Measurements from ENCODE around the gene ALX4.

Gene ALX4

GRCh38 chr11:44332665-44333064, 22.7 kb upstream of the ALX4 start:
- DNase-seq (ENCODE audit: low read depth), result no peak
- TF ChIP-seq, protein P1, sequence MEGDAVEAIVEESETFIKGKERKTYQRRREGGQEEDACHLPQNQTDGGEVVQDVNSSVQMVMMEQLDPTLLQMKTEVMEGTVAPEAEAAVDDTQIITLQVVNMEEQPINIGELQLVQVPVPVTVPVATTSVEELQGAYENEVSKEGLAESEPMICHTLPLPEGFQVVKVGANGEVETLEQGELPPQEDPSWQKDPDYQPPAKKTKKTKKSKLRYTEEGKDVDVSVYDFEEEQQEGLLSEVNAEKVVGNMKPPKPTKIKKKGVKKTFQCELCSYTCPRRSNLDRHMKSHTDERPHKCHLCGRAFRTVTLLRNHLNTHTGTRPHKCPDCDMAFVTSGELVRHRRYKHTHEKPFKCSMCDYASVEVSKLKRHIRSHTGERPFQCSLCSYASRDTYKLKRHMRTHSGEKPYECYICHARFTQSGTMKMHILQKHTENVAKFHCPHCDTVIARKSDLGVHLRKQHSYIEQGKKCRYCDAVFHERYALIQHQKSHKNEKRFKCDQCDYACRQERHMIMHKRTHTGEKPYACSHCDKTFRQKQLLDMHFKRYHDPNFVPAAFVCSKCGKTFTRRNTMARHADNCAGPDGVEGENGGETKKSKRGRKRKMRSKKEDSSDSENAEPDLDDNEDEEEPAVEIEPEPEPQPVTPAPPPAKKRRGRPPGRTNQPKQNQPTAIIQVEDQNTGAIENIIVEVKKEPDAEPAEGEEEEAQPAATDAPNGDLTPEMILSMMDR (conservative IDR thresholded peaks at IDR 0.05; ENCODE audit: low read depth, low read length), result no peak
- H3K4me3 ChIP-seq (ENCODE audit: low read depth, low read length), result no peak overlapping the region

- DNase-seq (ENCODE audit: low read depth), result no peak
- no peak overlapping the region for H3K4me3 ChIP-seq (ENCODE audit: low read depth, low read length)
- TF ChIP-seq, protein P1 (conservative IDR thresholded peaks at IDR 0.05; ENCODE audit: low read depth, low read length), result no peak
Observed at GRCh38 chr11:44329472-44330230, 19.7 kb upstream of the ALX4 start.

DNA sequence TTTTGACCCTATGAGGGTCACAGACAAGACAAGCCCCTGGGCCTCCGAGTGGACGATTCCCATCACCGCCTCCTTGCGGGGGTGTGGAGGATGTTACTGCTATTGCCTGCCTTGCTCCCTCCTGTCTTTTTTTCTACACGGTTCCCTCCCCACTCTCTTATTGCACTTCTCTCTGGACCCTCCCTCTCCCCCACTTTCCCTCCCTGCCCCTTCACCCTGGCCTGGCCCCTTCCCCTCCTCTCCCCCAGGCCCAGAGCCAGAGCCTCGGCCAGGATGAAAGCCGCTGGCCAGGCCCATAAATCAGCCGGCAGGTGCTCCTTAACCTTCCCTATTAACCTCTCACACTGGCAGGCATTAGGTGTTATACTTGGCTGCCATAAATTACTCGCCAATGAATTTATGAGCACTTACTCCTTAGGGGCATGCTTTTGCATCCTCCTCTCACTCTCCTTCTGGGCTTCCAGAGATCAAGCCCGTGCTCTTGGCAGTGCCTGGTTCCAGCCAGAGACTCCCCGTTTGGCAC, 18.3 kb upstream of the ALX4 start:
- no peak overlapping the region for H3K4me3 ChIP-seq (ENCODE audit: low read depth, low read length)
- no peak for DNase-seq (ENCODE audit: low read depth)
- TF ChIP-seq, protein P1 (conservative IDR thresholded peaks at IDR 0.05; ENCODE audit: low read depth, low read length), result no peak

GRCh38 chr11:44327730-44328129, 17.8 kb upstream of the ALX4 start:
- TF ChIP-seq, protein P1 (conservative IDR thresholded peaks at IDR 0.05; ENCODE audit: low read depth, low read length), result peak; percentile 36
- no peak for DNase-seq (ENCODE audit: low read depth)
- no peak overlapping the region for H3K4me3 ChIP-seq (ENCODE audit: low read depth, low read length)

- no peak overlapping the region for H3K4me3 ChIP-seq (ENCODE audit: low read depth, low read length)
- TF ChIP-seq, protein P1 (conservative IDR thresholded peaks at IDR 0.05; ENCODE audit: low read depth, low read length), result peak; percentile 41
- DNase-seq (ENCODE audit: low read depth), result no peak
Observed at GRCh38 chr11:44326615-44327475, 16.9 kb upstream of the ALX4 start.

GRCh38 chr11:44325698-44326097, 15.8 kb upstream of the ALX4 start:
- DNase-seq (ENCODE audit: low read depth), result no peak
- TF ChIP-seq, protein P1 (conservative IDR thresholded peaks at IDR 0.05; ENCODE audit: low read depth, low read length), result no peak
- no peak overlapping the region for H3K4me3 ChIP-seq (ENCODE audit: low read depth, low read length)

Data from choroid plexus epithelial cell (primary cell).